GM21786 (cell line): ENCODE results near the gene LRRC75B.
"Not testable (repeated sequence)": the region's sequence is repeated elsewhere in the genome, so short reads cannot be mapped to it uniquely, and the experiment has no call there.

Experiments
- ATAC-seq: cut with Tn5 transposase; IDR thresholded peaks from one replicate; pipeline ENCODE4 v1.9.1; 2021; ENCODE audit not compliant: unreplicated experiment

The LRRC75B gene

DNA sequence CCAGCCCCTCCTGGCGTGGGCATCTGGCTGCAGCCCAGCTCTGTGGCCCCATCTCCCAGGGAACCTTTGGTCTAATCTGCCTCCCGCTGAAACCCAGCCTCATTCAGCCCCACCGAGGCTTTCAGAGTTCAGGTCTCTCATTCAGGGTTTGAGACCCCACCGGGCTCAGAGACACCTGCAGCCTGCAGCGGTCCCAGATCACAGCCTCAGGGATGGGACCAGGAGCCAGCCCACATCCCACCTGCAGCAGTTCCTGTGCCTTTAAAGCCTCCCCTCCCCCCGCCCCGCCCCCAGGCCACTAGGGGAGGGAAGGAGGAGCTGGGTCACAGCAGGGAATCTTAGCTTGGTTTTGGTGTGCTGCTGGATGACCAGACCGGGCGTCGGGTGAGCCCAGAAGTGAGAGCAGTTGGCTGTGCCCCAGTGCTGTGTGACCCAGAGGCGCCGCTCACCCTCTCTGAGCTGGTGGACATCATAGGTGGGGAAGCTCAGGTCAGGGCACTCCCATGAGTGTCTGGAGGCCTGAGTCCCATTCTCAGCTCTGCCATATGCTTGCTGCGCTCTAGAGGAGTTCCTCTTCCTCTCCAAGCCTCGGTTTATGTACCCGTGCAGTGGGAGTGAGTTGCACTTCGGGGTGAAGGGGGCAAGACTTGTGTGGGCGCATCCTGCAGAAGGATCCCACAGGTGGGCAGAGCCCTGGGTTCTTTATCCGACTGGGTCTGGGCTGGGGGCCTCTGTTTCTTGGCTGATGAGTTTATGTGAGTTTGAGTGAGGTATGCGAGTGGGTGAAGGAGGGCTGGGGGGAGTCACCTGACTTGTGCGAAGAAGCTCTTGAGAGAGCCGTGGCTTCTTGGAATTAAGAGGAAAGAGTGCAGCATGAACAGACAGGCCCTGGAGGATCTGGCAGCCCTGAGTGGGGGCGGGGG lies 10.2 kb upstream of the LRRC75B start, which contains the start of gene GGT1:
Gene GGT1 (plus strand): TSS at position 347 of the 923 bp plus-strand sequence. CDS start 7,889 bp downstream, outside the sequence.
- ATAC-seq = not testable (repeated sequence)

DNA sequence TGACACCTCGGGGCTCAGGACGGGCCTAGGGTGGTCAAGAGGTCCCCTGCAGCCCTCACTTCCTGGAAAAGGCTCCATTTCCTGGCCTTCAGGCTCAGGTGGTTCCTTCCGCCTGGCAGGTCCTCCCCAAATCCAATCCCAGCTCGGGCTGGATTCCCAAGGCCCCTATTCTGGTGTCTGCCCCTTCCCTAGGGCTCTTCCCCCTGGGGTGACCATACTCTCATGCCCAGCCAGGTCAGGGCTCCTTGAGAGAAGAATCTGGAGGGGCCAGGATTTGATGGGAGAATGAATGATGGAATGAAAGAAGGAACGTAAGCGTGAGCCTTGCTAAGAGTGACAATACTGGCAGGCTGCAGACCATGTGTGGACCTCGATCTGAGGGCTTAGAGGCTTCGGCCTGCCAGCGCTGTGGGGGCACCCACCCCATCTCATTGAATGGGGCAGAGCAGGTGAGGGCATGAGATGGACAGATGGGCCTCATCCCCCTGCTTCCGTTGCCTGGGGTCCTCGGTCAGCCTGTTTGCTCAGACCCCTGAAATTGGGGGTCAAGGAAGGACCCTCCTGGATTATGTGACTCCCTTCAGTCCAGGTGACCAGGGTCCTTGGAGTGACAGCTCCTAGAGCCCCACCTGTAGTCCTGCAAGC lies 9.4 kb upstream of the LRRC75B start:
- not testable (repeated sequence) for ATAC-seq

DNA sequence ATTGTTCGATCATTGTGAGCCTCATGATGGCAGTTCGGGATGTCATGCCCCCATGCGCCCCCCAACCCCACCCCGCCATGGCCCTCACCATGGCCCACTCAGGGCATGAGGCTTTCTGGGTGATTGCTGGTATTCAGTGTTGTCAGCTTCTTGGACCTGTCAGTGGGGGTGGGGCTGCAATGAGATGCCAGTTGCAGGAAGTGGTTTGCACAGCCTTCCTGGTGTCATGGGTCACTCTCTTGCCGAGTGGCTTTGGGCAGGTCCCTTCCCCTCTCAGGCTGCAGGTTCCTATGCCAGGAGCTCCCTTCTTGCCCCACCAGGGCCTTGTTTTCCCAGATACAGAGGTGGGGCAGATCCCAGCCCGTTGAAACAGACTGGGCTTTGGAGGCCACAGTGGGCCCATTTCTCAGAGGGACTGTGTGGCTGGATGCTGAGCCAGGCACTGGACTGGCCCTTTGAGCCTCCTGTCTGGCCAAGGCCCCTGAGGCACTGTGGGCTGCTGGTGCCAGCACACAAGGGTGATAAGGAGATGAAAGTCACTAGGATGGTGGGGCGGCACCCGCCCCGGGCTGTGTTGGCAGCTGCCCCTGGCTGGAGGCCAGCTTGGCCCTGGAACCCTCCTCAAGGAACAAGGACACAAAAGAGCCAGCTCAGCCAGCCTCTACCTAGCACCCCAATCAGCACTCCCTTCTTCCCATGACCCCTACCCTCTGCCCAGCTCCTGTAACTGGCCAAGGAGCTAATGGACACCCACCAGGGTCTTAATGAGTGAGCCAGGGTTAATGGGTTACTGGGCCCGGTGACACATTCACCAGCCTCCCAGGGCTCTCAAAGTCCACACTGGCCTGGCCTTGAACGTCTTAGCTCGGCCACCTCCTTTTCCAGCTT lies 8.6 kb upstream of the LRRC75B start:
- ATAC-seq = no peak

DNA sequence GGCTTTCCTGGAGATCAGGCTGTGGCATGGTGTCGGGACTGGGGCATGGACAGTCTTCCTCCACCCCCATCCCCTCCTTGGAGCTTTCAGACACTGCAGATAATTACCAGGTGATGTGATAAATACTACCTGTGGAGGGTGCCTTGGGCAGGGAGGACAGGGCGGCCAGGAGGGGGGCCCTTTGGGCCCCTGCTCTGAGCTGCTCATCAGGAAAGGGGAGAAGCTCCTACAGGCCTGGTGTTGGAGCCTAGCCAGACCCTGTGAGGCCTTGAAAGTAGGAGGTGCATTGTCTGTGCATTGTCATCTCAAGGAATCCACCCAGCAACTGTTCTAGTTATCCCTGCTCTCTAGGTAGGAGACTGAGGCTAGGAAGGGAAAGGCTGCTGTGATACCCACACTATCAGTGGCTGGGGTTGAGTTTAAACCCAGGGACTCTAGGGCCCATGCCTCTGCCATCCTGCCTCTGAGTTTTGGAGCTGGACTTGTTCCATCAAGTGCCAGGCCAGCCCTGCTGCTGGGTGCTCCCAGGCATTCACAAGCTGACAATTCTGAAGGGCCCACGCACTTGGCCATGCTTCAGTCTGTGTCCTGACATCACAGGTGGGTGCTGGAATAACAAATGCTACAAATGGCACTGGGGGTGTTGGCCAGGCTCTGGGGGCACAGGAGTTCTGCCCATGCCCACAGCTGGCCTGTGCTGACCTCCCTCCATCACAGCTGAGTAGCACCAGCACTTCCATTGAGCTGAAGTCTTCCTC lies 7.3 kb upstream of the LRRC75B start:
- ATAC-seq = not testable (repeated sequence)

GRCh38 chr22:24599514-24599913 lies 6.6 kb upstream of the LRRC75B start:
- no peak for ATAC-seq

- not testable (repeated sequence) for ATAC-seq
Observed at GRCh38 chr22:24597076-24597475, 4.2 kb upstream of the LRRC75B start.

GRCh38 chr22:24595863-24596262 lies 3.0 kb upstream of the LRRC75B start:
- no peak for ATAC-seq

DNA sequence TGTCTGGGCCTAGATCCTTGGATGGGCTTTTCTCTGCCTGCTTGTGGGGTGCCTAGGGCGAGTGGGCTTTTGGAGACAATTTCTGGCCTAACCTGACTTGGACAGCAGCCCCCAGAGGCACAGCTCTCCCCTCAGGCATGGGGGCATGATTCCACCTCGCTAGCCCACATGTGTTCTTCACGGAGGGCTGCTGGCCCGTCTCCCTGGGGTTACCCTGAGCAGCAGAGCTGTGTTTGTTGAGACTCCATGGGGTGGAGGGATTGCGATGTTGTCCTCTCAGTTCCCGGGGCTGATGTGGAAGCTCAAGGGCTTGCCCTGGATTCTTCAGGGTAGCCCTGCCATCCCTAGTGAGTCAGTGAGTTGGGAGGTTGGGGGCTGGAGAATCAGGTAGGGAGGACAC lies 2.4 kb upstream of the LRRC75B start:
- ATAC-seq = no peak

DNA sequence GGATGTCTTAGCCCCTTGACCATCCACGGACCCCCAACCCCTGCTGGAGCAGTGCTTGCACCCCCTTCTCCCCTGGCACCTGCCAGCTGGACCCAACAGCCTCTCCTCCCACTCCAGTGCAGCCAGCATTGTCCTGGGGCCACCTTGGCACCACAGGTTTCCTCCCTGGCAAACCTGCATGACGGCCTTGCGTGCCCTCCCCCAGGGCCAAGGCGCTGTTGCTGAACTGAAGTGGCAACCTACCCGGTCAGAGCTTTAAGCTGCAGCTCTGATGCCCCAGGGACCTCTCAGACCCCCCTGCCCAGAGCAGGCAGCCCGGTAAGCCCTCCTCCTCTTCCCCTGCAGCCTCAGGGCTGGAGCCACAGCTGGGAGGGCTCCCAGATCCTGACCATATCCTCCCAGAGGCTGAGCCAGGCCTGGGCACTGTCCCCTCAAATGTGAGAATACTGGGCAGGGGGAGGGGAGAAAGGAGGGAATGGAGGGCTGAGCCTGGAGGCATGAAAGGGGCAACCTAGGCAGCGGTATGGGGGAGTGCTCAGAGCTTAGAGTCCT lies 1.8 kb upstream of the LRRC75B start:
- no peak for ATAC-seq

- ATAC-seq = no peak
Observed at GRCh38 chr22:24593836-24594568, 1.1 kb upstream of the LRRC75B start.

GRCh38 chr22:24593559-24593835 lies 624 bp upstream of the LRRC75B start:
- ATAC-seq = not testable (repeated sequence)

GRCh38 chr22:24592058-24592850 lies 619 bp downstream of the LRRC75B start:
- no peak for ATAC-seq

- no peak for ATAC-seq
Observed at GRCh38 chr22:24591286-24591830, 1.5 kb downstream of the LRRC75B start.

DNA sequence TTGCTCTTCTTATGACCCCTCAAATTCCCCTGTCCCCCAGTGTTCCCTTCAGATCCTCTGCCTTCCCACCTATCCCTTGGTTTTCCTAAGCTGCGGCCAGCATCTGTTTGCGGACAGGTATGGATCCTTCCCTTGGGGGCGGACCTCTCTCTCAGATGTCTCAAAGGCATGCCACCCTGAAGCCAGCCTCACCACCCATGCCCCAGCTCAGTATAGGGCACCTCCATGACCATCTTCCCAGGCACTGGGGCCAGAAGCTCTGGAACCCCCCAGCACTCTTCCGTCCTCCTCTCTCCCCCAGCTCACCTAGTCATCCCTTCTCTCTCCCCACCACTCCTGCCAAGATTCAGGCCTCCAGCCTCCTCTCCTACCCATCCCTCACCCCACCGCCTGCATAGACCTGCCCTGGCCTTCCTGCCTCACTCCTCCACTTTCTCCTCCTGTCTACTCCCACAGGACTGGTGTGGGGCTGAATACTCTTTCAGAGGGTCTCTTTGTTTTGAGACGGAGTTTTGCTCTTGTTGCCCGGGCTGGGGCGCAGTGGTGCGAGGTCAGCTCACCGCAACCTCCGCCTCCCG lies 2.2 kb downstream of the LRRC75B start:
- no peak for ATAC-seq

DNA sequence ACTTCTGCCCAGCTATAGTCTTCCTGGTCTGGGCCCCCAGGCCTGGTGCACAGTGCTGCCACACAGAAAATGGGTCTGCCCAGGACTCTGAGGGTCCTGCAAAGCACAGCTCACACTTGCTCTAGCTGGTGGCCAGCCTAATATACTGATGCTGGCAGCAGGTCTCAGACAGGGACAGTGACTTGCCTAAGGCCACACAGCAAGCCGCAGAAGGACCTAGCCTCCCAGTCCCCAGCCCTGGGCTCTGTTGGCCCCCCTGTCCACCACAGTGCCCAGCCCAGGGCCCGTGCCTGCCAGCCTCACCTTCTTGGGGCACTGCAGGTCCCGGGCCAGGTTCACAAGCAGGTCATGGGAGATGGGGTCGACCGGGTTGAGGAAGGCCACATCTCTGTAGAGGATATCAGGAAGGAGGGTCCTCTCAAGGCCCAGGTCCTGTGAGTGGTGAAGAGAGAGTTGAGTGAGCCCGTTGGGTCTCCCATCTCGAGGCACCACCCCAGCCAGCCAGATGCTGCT lies 3.3 kb downstream of the LRRC75B start:
- ATAC-seq = no peak

GRCh38 chr22:24588757-24589481 lies 4.0 kb downstream of the LRRC75B start:
- ATAC-seq = no peak

DNA sequence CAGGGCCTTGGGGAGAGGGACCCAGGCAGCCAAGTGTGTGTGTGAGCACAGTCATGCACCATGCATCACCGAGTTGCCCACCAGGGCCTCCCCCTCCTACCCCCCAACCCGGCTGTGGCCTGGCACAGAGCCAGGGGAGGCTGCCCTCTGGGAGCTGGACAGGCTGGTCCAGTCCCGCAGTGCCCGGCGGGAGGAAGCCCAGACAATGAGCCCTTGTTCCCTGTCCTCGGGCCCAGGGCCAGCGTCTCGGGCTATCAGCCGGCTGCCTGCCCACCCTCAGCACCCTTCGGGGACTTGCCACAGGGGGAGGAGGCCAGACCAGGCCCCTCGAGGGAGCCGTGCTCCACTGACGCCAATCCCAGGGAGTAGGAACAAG lies 4.5 kb downstream of the LRRC75B start:
- no peak for ATAC-seq
